Panc1 (cell line): ENCODE results near the gene INPP5D. TPM values are rescaled to one million over a fixed set of nuclear protein-coding genes. Genes with fewer than 3 reads are reported as not detected.

ENCODE experiments used
- ATAC-seq: fragments of 200-7000 bp; cut with Tn5 transposase; 2 replicates; pipeline ENCODE4 v1.9.1; 2020; ENCODE audit warnings: mild to moderate bottlenecking, moderate library complexity
- BruUV-seq: library from RNA; stranded (reverse); fragments of 400-500 nt; replicated peaks from 2 replicates; lab custom pipeline; 2021; lab: Mats Ljungman, UMichigan
- CTCF ChIA-PET: fragments of 300-600 bp; sonication (Branson Sonifier 250); formaldehyde crosslinking; loops from one replicate; lab custom pipeline; 2022; ENCODE audit warnings: antibody characterized with exemption; lab: Charles Lee
- POLR2A ChIA-PET: fragments of 300-600 bp; sonication (Branson Sonifier 250); formaldehyde crosslinking; loops from one replicate; lab custom pipeline; 2022; ENCODE audit warnings: antibody characterized with exemption; lab: Charles Lee
- DNase-seq: peaks from one replicate; pipeline ENCODE4 v3.0.0-alpha.2; 2010; ENCODE audit warnings: low read depth, low spot score
- H3K27ac ChIP-seq: 2 replicates; pipeline ENCODE4 v1.5.1; 2011; ENCODE audit warnings: mild to moderate bottlenecking, low read length, inconsistent platforms
- H3K27me3 ChIP-seq: fragments of 200-500 bp; sonication (Bioruptor generic); 2 replicates; pipeline ENCODE4 v1.6.0; 2014; ENCODE audit warnings: low read length, inconsistent platforms; ENCODE audit not compliant: control insufficient read depth, insufficient read depth
- H3K36me3 ChIP-seq: fragments of 200-500 bp; sonication (Bioruptor generic); 2 replicates; pipeline ENCODE4 v1.5.1; 2014; ENCODE audit warnings: inconsistent platforms, mild to moderate bottlenecking, low read length, moderate library complexity; ENCODE audit not compliant: control insufficient read depth, insufficient read depth
- H3K4me1 ChIP-seq: 2 replicates; pipeline ENCODE4 v1.5.1; 2011; ENCODE audit warnings: inconsistent platforms, mild to moderate bottlenecking, low read length, moderate library complexity; ENCODE audit not compliant: control insufficient read depth, insufficient read depth
- H3K4me3 ChIP-seq, 2 experiments: 2 replicates each; pipeline ENCODE4 v1.5.1; 2011 to 2012; ENCODE audit warnings: low read depth in 2 of 2, low read length in 2 of 2, mild to moderate bottlenecking in 2 of 2, inconsistent platforms in 1 of 2, moderate library complexity in 1 of 2
- H3K9me3 ChIP-seq: fragments of 200-500 bp; sonication (Bioruptor generic); 2 replicates; pipeline ENCODE4 v1.5.1; 2014; ENCODE audit warnings: low read depth, mild to moderate bottlenecking, inconsistent platforms, low read length, moderate library complexity; ENCODE audit not compliant: control insufficient read depth, insufficient read depth
- CTCF ChIP-seq: fragments of 450-650 bp; IDR thresholded peaks from 2 replicates; pipeline ENCODE4 v1.5.1; 2017; ENCODE audit warnings: mild to moderate bottlenecking
- POLR2AphosphoS5 ChIP-seq: IDR thresholded peaks from 2 replicates; pipeline ENCODE4 v1.6.1; 2012; ENCODE audit warnings: mild to moderate bottlenecking, low read depth, low read length, moderate library complexity
- REST ChIP-seq, 2 experiments: IDR thresholded peaks; 2 replicates each; pipeline ENCODE4 v1.6.1; 2011 to 2012; ENCODE audit warnings: low read depth in 2 of 2, control low read depth in 1 of 2, low read length in 1 of 2, mild to moderate bottlenecking in 1 of 2, moderate library complexity in 1 of 2; ENCODE audit not compliant: insufficient read depth in 1 of 2
- SIN3A ChIP-seq: IDR thresholded peaks from 2 replicates; pipeline ENCODE4 v1.6.1; 2012; ENCODE audit warnings: low read depth, mild to moderate bottlenecking, low read length, moderate library complexity, borderline replicate concordance; ENCODE audit not compliant: insufficient read depth
- TCF7L2 ChIP-seq: IDR thresholded peaks from 2 replicates; pipeline ENCODE4 v1.6.1; 2011; ENCODE audit warnings: mild to moderate bottlenecking, low read depth, low read length, inconsistent platforms
- in situ Hi-C: cut with HindIII; loops from 2 replicates; pipeline ENCODE4 v1.10.0; 2016; ENCODE audit warnings: low sequenced_read_pairs, low pct_unique_long_range_greater_than_20kb
- intact Hi-C: fragments of 100-400 bp; cut with micrococcal nuclease; formaldehyde crosslinking; loops from one replicate; pipeline ENCODE4 v1.10.0; 2022; ENCODE audit not compliant: unreplicated experiment
- total RNA-seq: library from RNA; stranded (reverse); gene quantifications from one replicate; pipeline ENCODE4 v1.2.1, GENCODE V29; 2021; ENCODE audit not compliant: unreplicated experiment

The INPP5D gene
- total RNA-seq, 1 experiment from 2014 or later, result 0.39 TPM

GRCh38 chr2:233085839-233086150 is 25.7 kb downstream of the INPP5D start:
- DNase-seq, result no peak
- Histone ChIP-seq H3K4me1 (no peaks in the 10 kb centered on the region), H3K9me3 (no peaks in the 10 kb centered on the region), H3K36me3 (no peaks in the 10 kb centered on the region), H3K27me3 (no peaks in the 10 kb centered on the region), H3K4me3 (no peak overlapping the region), H3K27ac (no peak overlapping the region)
- ATAC-seq, result no peak
- CTCF ChIA-PET, result no interaction called here
- intact Hi-C loops (no loop called here), in situ Hi-C loops (loop anchor here (10.0 kb wide), 1 partner anchor 149 kb away; no protein-coding TSS in a partner anchor)
- TF ChIP-seq REST (IDR thresholded peaks at IDR 0.05; ENCODE audit: insufficient read depth in 1 of 2, low read depth in 2 of 2, low read length in 1 of 2), result no peak
- TF ChIP-seq TCF7L2, result no peak
- TF ChIP-seq POLR2AphosphoS5, result no peak
- TF ChIP-seq CTCF, result no peak
- no TSS peak for BruUV-seq
- POLR2A ChIA-PET, result no interaction called here

- ChIA-PET CTCF (no interaction called here), POLR2A (no interaction called here)
- Histone ChIP-seq H3K36me3 (no peaks in the 10 kb centered on the region), H3K9me3 (no peaks in the 10 kb centered on the region), H3K27ac (no peak overlapping the region), H3K27me3 (no peaks in the 10 kb centered on the region), H3K4me3 (no peak overlapping the region), H3K4me1 (no peaks in the 10 kb centered on the region)
- intact Hi-C loops (no loop called here), in situ Hi-C loops (loop anchor here (10.0 kb wide), 1 partner anchor 147 kb away; no protein-coding TSS in a partner anchor)
- no peak for ATAC-seq
- no peak for TF ChIP-seq CTCF
- no peak for TF ChIP-seq REST (IDR thresholded peaks at IDR 0.05; ENCODE audit: insufficient read depth in 1 of 2, low read depth in 2 of 2, low read length in 1 of 2)
- no peak for TF ChIP-seq POLR2AphosphoS5
- no peak for TF ChIP-seq SIN3A
- TF ChIP-seq TCF7L2, result no peak
- BruUV-seq, result no TSS peak
- DNase-seq, result no peak
These were observed 27.6 kb downstream of the INPP5D start for GRCh38 chr2:233087713-233088112.
